GM23338 (cell line): ENCODE results near the gene RPH3AL. TPM values are rescaled to one million over a fixed set of nuclear protein-coding genes. Genes with fewer than 3 reads are reported as not detected.

Experiments
- ATAC-seq: fragments of 200-7000 bp; cut with Tn5 transposase; 3 replicates; pipeline ENCODE4 v1.9.1; 2020
- DNase-seq: peaks from one replicate; pipeline ENCODE4 v3.0.0-alpha.2; 2015; ENCODE audit warnings: low spot score
- H2AFZ ChIP-seq: fragments of 200-600 bp; sonication (generic); 2 replicates; pipeline ENCODE4 v1.8.0; 2016; ENCODE audit warnings: antibody characterized with exemption, mild to moderate bottlenecking, moderate library complexity
- H3F3A ChIP-seq: fragments of 200-600 bp; sonication (generic); replicated peaks from 2 replicates; pipeline ENCODE4 v1.8.0; 2017; ENCODE audit warnings: antibody characterized with exemption, mixed run types, low read depth
- H3K27ac ChIP-seq: fragments of 200-600 bp; sonication (generic); 2 replicates; pipeline ENCODE4 v1.6.1; 2016; ENCODE audit warnings: low read depth
- H3K27me3 ChIP-seq: fragments of 200-600 bp; sonication (generic); 2 replicates; pipeline ENCODE4 v1.8.0; 2016; ENCODE audit warnings: mild to moderate bottlenecking, mixed run types, moderate library complexity; ENCODE audit not compliant: insufficient read depth
- H3K36me3 ChIP-seq: fragments of 200-600 bp; sonication (generic); 2 replicates; pipeline ENCODE4 v1.8.0; 2016; ENCODE audit warnings: mild to moderate bottlenecking; ENCODE audit not compliant: insufficient read depth
- H3K4me1 ChIP-seq: fragments of 200-600 bp; sonication (generic); 2 replicates; pipeline ENCODE4 v1.8.0; 2016; ENCODE audit warnings: mild to moderate bottlenecking, moderate library complexity; ENCODE audit not compliant: insufficient read depth
- H3K4me2 ChIP-seq: fragments of 200-600 bp; sonication (generic); 2 replicates; pipeline ENCODE4 v1.7.1; 2017; ENCODE audit warnings: mixed run types
- H3K4me3 ChIP-seq: fragments of 200-600 bp; sonication (generic); 2 replicates; pipeline ENCODE4 v1.6.1; 2016; ENCODE audit warnings: mixed run types
- H3K79me2 ChIP-seq: fragments of 200-600 bp; sonication (generic); replicated peaks from 2 replicates; pipeline ENCODE4 v1.8.0; 2017; ENCODE audit warnings: mild to moderate bottlenecking; ENCODE audit not compliant: insufficient read depth
- H3K9me2 ChIP-seq: fragments of 200-600 bp; sonication (generic); 2 replicates; pipeline ENCODE4 v1.8.0; 2017; ENCODE audit not compliant: insufficient read depth
- H4K20me1 ChIP-seq: fragments of 200-600 bp; sonication (generic); replicated peaks from 2 replicates; pipeline ENCODE4 v1.8.0; 2017; ENCODE audit warnings: mild to moderate bottlenecking; ENCODE audit not compliant: insufficient read depth
- H3K27ac Mint-ChIP-seq: 2 replicates; pipeline ENCODE4 v1.8.0; 2020; ENCODE audit warnings: inconsistent platforms, mild to moderate bottlenecking, moderate library complexity, mixed read lengths
- H3K27me3 Mint-ChIP-seq: 3 replicates; pipeline ENCODE4 v1.8.0; 2022; ENCODE audit warnings: low read depth, mild to moderate bottlenecking, moderate library complexity, mixed read lengths, inconsistent platforms; ENCODE audit not compliant: insufficient read depth, poor library complexity
- H3K36me3 Mint-ChIP-seq: 3 replicates; pipeline ENCODE4 v1.8.0; 2021; ENCODE audit warnings: low read depth, mild to moderate bottlenecking, inconsistent platforms, moderate library complexity, mixed read lengths
- H3K4me1 Mint-ChIP-seq: 3 replicates; pipeline ENCODE4 v1.8.0; 2020; ENCODE audit warnings: mild to moderate bottlenecking, inconsistent platforms, mixed read lengths
- H3K4me3 Mint-ChIP-seq: 3 replicates; pipeline ENCODE4 v1.8.0; 2021; ENCODE audit warnings: moderate library complexity, mild to moderate bottlenecking, inconsistent platforms, mixed read lengths
- H3K9me3 Mint-ChIP-seq: 3 replicates; pipeline ENCODE4 v1.8.0; 2020; ENCODE audit warnings: moderate library complexity, mild to moderate bottlenecking, inconsistent platforms, mixed read lengths
- CREB1 ChIP-seq: fragments of 250-450 bp; sonication (Bioruptor Pico); IDR thresholded peaks from 2 replicates; pipeline ENCODE4 v1.5.0; 2020; ENCODE audit warnings: low read depth, mild to moderate bottlenecking, moderate library complexity
- CTCF ChIP-seq, 2 experiments: fragments of 200-600 bp in 1 of 2; sonication (generic) in 1 of 2; conservative IDR thresholded peaks; 2 replicates each; pipeline versions ENCODE4 v1.5.1 to v1.6.1; 2016 to 2017; ENCODE audit warnings: antibody characterized with exemption in 2 of 2, low read depth in 2 of 2, mild to moderate bottlenecking in 2 of 2, moderate library complexity in 1 of 2
- ETS1 ChIP-seq: IDR thresholded peaks from 2 replicates; pipeline ENCODE4 v1.6.1; 2016; ENCODE audit warnings: antibody characterized with exemption
- EZH2 ChIP-seq: fragments of 200-600 bp; sonication (generic); IDR thresholded peaks from one replicate; pipeline ENCODE4 v1.8.0; 2017; ENCODE audit warnings: antibody characterized with exemption, mild to moderate bottlenecking, low read depth; ENCODE audit not compliant: unreplicated experiment
- EZH2phosphoT487 ChIP-seq: fragments of 200-600 bp; sonication (generic); IDR thresholded peaks from one replicate; pipeline ENCODE4 v1.8.1; 2018; ENCODE audit warnings: antibody characterized with exemption; ENCODE audit not compliant: unreplicated experiment
- JUNB ChIP-seq: IDR thresholded peaks from one replicate; pipeline ENCODE4 v1.6.1; 2016; ENCODE audit warnings: antibody characterized with exemption; ENCODE audit not compliant: unreplicated experiment
- NANOG ChIP-seq: IDR thresholded peaks from 2 replicates; pipeline ENCODE4 v1.6.1; 2016; ENCODE audit warnings: antibody characterized with exemption, borderline replicate concordance
- POLR2AphosphoS5 ChIP-seq: IDR thresholded peaks from 2 replicates; pipeline ENCODE4 v1.6.1; 2016; ENCODE audit warnings: antibody characterized with exemption, low read depth
- REST ChIP-seq: IDR thresholded peaks from one replicate; pipeline ENCODE4 v1.6.1; 2018; ENCODE audit warnings: antibody characterized with exemption; ENCODE audit not compliant: unreplicated experiment
- STAT1 ChIP-seq: IDR thresholded peaks from one replicate; pipeline ENCODE4 v1.6.1; 2016; ENCODE audit warnings: antibody characterized with exemption; ENCODE audit not compliant: unreplicated experiment
- ZNF114 ChIP-seq: fragments of 250-450 bp; sonication (Bioruptor Pico); IDR thresholded peaks from 2 replicates; pipeline ENCODE4 v1.5.0; 2020; ENCODE audit warnings: mild to moderate bottlenecking, moderate library complexity
- ZNF331 ChIP-seq: fragments of 250-450 bp; sonication (Bioruptor Pico); IDR thresholded peaks from 2 replicates; pipeline ENCODE4 v1.5.0; 2020; ENCODE audit warnings: low read depth, mild to moderate bottlenecking, moderate library complexity
- ZNF462 ChIP-seq: fragments of 250-450 bp; sonication (Bioruptor Pico); IDR thresholded peaks from 2 replicates; pipeline ENCODE4 v1.5.0; 2020; ENCODE audit warnings: mild to moderate bottlenecking, moderate library complexity
- polyA plus RNA-seq: library from polyadenylated mRNA; unstranded; fragments of >200 nt; fragmentation: Nextera tagmentation; extraction: Ambion mirVana; gene quantifications from 2 replicates; pipeline ENCODE4 v1.2.1, GENCODE V29; 2016
- total RNA-seq: library from RNA; depleted of rRNA; stranded (reverse); fragments of >200 nt; shearing (Covaris generic); gene quantifications from 2 replicates; pipeline ENCODE4 v1.2.3, GENCODE V29; 2014

RPH3AL gene
- total and polyA plus RNA-seq, 2 experiments from 2014 or later = 2.7 to 6.3 TPM

- Histone ChIP-seq H3K79me2 (no peaks in the 10 kb centered on the region), H4K20me1 (no peaks in the 10 kb centered on the region), H3K36me3 (no peaks in the 10 kb centered on the region), H3K27ac (no peak overlapping the region), H3F3A (no peaks in the 10 kb centered on the region), H2AFZ (no peak overlapping the region), H3K27me3 (no peaks in the 10 kb centered on the region), H3K4me3 (no peak overlapping the region), H3K9me2 (no peaks in the 10 kb centered on the region), H3K4me2 (no peak overlapping the region), H3K4me1 (peaks cover 16% of the 10 kb centered on the region)
- peaks cover 18% of the 10 kb centered on the region for H3K27me3 Mint-ChIP-seq
- peak overlapping the region; percentile 49 for H3K4me3 Mint-ChIP-seq
- no peaks in the 10 kb centered on the region for H3K36me3 Mint-ChIP-seq
- TF ChIP-seq STAT1 (no peak), CREB1 (CRISPR knock-in tag) (no peak), EZH2 (no peak), EZH2phosphoT487 (no peak), CTCF (conservative IDR thresholded peaks at IDR 0.05; ENCODE audit: low read depth in 2 of 2) (no peak), REST (no peak), ZNF114 (CRISPR knock-in tag) (no peak), POLR2AphosphoS5 (no peak), JUNB (no peak), ZNF462 (CRISPR knock-in tag) (no peak), ETS1 (no peak), ZNF331 (CRISPR knock-in tag) (no peak), NANOG (no peak)
- DNase-seq (peak; percentile 57), ATAC-seq (peak; percentile 85)
- H3K27ac Mint-ChIP-seq = no peak overlapping the region
- peaks cover 40% of the 10 kb centered on the region for H3K4me1 Mint-ChIP-seq
- no peaks in the 10 kb centered on the region for H3K9me3 Mint-ChIP-seq
Observed at GRCh38 chr17:333626-334396, 18.8 kb downstream of the RPH3AL start.
